ENCODE data around the gene ZMYM3.

GRCh38 chrX:71236836-71237235 lies 17.1 kb downstream of the ZMYM3 start:
- TF ChIP-seq CTCF (optimal IDR thresholded peaks at IDR 0.05 in 1 of 3, IDR thresholded peaks at IDR 0.05 in 1 of 3, conservative IDR thresholded peaks at IDR 0.05 in 1 of 3; ENCODE audit: extremely low read depth in 1 of 3, insufficient read depth in 2 of 3, low read length in 3 of 3) (no peak), EZH2 (IDR thresholded peaks at IDR 0.05; ENCODE audit: low read length) (no peak)
